Stomach (tissue), 9 donors: Measurements from ENCODE around the gene VSIG10L2. TPM values are rescaled to one million over a fixed set of nuclear protein-coding genes. Genes with fewer than 3 reads are reported as not detected.

ENCODE experiments used
- DNase-seq, 2 donors: peaks; one replicate each; pipeline versions ENCODE4 v3.0.0 to v3.0.0-alpha.2; 2013 to 2019
- H3K27ac ChIP-seq, 5 donors: fragments of 200-600 bp in 4 of 5; sonication (generic) in 4 of 5; one replicate each; pipeline ENCODE4 v1.5.1; 2013 to 2019; ENCODE audit warnings: mild to moderate bottlenecking in 1 of 5, moderate library complexity in 1 of 5
- H3K27me3 ChIP-seq, 3 donors: fragments of 200-600 bp; sonication (generic); one replicate each; pipeline ENCODE4 v1.5.1; 2017 to 2019; ENCODE audit warnings: mixed run types in 1 of 3
- H3K36me3 ChIP-seq, 4 donors: fragments of 200-600 bp; sonication (generic); 1 replicate in 3 of 4; 2 replicates in 1 of 4; pipeline ENCODE4 v1.5.1; 2016 to 2019
- H3K4me1 ChIP-seq, 4 donors: fragments of 200-600 bp; sonication (generic); one replicate each; pipeline ENCODE4 v1.5.1; 2016 to 2019
- H3K4me3 ChIP-seq, 4 donors: fragments of 200-600 bp; sonication (generic) in 3 of 4; one replicate each; pipeline ENCODE4 v1.5.1; 2016 to 2019; ENCODE audit warnings: mild to moderate bottlenecking in 1 of 4
- H3K9me3 ChIP-seq, 4 donors: fragments of 200-600 bp; sonication (generic); one replicate each; pipeline ENCODE4 v1.5.1; 2016 to 2019
- EP300 ChIP-seq: sonication (generic); formaldehyde crosslinking; IDR thresholded peaks from one replicate; pipeline ENCODE4 v1.6.1; 2017; ENCODE audit warnings: antibody characterized with exemption
- POLR2A ChIP-seq, 4 donors: fragments of 450-650 bp; IDR thresholded peaks; one replicate each; pipeline ENCODE4 v1.6.1; 2016; ENCODE audit warnings: antibody characterized with exemption in 4 of 4, control low read depth in 2 of 4, mild to moderate bottlenecking in 1 of 4, moderate library complexity in 1 of 4
- POLR2AphosphoS5 ChIP-seq, 3 donors: sonication (generic); formaldehyde crosslinking; IDR thresholded peaks; one replicate each; pipeline ENCODE4 v1.6.1; 2016; ENCODE audit warnings: antibody characterized with exemption in 3 of 3
- WGBS, 5 donors: extraction: QIAGEN DNeasy Blood & Tissue Kit in 3 of 5; methylation state at CpG; one replicate each; pipeline versions ENCODE4 v1.1.5 to v1.1.7; 2013 to 2018; 5-methylcytosine and 5-hydroxymethylcytosine counted together
- intact Hi-C: fragments of 100-400 bp; cut with DNase I; formaldehyde crosslinking; loops from one replicate; pipeline ENCODE4 v1.15.1; 2023; ENCODE audit warnings: low total_unique reads
- polyA plus RNA-seq, 3 donors: library from polyadenylated mRNA; stranded (reverse); fragments of 200-250 nt; gene quantifications; one replicate each; pipeline ENCODE4 v1.2.3, GENCODE V29; 2013
- total RNA-seq, 5 donors: library from RNA; depleted of rRNA; stranded (reverse); fragments of >200 nt; gene quantifications; one replicate each; pipeline versions ENCODE4 v1.1.0 to v1.2.3, GENCODE V29; 2014 to 2016
- TF ChIP-seq, protein P1 (sequence below), 7 experiments: fragments of 450-650 bp in 4 of 7; fragments of 200-600 bp in 3 of 7; sonication (generic) in 3 of 7; IDR thresholded peaks; one replicate each; pipeline ENCODE4 v1.5.1; 2016 to 2019; ENCODE audit warnings: antibody characterized with exemption in 7 of 7, control low read depth in 2 of 7, mild to moderate bottlenecking in 1 of 7
- donor health status: healthy with polysubstance abuse.
- donor health status: Bipolar disorder and iron deficiency.
- donor health status: healthy.

VSIG10L2 gene
- total and polyA plus RNA-seq, 8 donors: 0.35 to 1.4 TPM; not detected in 6

DNA sequence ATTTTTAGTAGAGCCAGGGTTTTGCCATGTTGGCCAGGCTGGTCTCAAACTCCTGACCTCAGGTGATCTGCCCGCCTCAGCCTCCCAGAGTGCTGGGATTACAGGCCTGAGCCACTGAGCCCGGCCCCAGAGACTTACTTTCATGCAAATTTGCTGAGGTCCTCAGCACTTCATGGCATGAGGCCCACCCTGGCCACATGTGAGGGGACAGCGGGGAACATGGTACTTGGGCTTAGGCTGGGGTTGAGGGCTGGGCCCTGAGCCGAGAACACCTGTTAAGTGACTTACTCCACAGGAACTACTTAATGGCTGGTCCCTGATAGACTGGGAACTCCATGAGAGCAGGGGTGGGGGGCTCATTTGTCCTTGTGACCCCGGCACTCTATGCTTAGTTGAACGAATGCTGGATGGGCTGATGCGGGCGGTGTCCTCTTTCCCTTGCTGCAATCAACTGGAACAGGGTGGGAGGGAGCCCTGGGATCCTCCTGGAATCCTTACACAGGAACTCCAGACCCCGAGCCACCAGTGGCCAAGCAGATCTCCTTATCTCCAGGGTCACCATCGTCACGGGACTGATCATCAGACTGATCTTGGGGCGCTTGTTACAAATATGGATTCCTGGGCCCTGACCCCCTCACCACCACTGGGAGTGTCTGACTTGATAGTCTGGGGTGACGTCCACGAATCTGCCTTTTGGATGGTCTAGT is 1.0 kb downstream of the VSIG10L2 start:
- Histone ChIP-seq H3K36me3 (no peaks in the 10 kb centered on the region), H3K4me3 (no peak overlapping the region), H3K9me3 (no peaks in the 10 kb centered on the region), H3K27ac (no peak overlapping the region), H3K27me3 (peaks cover 0 to 26% (median 0%) of the 10 kb centered on the region in 3 donors), H3K4me1 (peaks cover 0 to 22% (median 12%) of the 10 kb centered on the region in 4 donors)
- TF ChIP-seq POLR2A (IDR thresholded peaks at IDR 0.05) (no peak), EP300 (no peak), POLR2AphosphoS5 (IDR thresholded peaks at IDR 0.05) (no peak)
- TF ChIP-seq, protein P1, sequence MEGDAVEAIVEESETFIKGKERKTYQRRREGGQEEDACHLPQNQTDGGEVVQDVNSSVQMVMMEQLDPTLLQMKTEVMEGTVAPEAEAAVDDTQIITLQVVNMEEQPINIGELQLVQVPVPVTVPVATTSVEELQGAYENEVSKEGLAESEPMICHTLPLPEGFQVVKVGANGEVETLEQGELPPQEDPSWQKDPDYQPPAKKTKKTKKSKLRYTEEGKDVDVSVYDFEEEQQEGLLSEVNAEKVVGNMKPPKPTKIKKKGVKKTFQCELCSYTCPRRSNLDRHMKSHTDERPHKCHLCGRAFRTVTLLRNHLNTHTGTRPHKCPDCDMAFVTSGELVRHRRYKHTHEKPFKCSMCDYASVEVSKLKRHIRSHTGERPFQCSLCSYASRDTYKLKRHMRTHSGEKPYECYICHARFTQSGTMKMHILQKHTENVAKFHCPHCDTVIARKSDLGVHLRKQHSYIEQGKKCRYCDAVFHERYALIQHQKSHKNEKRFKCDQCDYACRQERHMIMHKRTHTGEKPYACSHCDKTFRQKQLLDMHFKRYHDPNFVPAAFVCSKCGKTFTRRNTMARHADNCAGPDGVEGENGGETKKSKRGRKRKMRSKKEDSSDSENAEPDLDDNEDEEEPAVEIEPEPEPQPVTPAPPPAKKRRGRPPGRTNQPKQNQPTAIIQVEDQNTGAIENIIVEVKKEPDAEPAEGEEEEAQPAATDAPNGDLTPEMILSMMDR (IDR thresholded peaks at IDR 0.05): no peak
- 85 to 96% (median 92%) methylated on average over 11 to 14 of the region's 14 CpGs for WGBS, 5 donors
- intact Hi-C loops: no loop called here
- DNase-seq: no peak

DNA sequence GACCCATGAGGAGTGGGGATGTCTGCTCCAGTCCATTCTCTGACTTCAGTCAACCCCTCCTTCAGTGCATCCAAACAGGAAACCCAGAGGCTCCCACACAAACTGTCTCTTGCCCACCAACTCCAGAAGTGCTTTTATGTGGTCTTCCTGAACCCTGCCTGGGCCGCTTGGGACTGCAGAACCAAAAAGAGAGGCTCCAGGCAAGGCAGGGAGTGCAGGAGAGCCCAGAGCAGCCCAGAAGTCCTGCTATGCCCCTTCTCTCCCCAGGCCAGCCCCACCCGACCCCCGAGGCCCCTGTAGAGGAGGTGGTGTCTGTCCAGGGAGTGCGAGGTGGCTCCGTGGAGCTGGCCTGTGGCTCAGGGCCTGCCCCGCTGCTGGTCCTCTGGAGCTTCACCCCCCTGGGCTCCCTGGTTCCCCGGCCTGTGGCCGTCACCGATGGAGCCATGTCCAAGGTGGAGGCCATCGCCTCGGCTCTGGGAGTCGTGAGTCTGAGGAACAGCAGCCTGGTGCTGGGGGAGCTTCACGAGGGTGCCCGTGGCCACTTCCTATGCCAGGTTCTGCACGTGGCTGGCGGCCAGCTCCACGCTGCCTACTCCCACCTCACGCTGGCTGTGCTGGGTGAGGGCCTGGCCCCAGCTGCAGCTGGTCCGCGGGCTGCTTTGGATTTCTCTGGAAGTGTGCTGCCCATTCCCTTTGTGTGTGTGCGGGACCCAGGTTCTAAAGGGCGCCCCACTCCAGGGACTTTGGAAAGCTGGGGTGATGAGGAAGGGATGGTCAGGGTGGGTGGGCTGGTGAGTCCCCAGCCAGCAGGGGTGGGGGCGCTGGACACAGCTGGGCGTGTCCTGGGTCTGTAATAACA is 1.8 kb downstream of the VSIG10L2 start:
- 71 to 87% (median 82%) methylated on average over 6 to 24 of the region's 24 CpGs for WGBS, 5 donors
- peaks cover under 1 to 22% (median 15%) of the 10 kb centered on the region in 4 donors for H3K4me1 ChIP-seq

GRCh38 chr11:125948278-125949051 is 2.6 kb downstream of the VSIG10L2 start:
- 85 to 87% (median 85%) methylated on average over 15 to 23 of the region's 23 CpGs for WGBS, 5 donors
- Histone ChIP-seq H3K4me3 (no peak overlapping the region), H3K27me3 (peaks cover 0 to 22% (median 0%) of the 10 kb centered on the region in 3 donors)

More for the DNA sequence above, 1.8 kb downstream of the VSIG10L2 start:
- TF ChIP-seq POLR2AphosphoS5 (IDR thresholded peaks at IDR 0.05): no peak
- TF ChIP-seq EP300: no peak
- no peak for TF ChIP-seq POLR2A (IDR thresholded peaks at IDR 0.05)
- TF ChIP-seq, protein P1 (IDR thresholded peaks at IDR 0.05): no peak
- Histone ChIP-seq H3K36me3 (no peaks in the 10 kb centered on the region), H3K27ac (no peak overlapping the region), H3K27me3 (peaks cover 0 to 26% (median 0%) of the 10 kb centered on the region in 3 donors), H3K4me3 (no peak overlapping the region), H3K9me3 (no peaks in the 10 kb centered on the region)
- intact Hi-C loops: no loop called here
- DNase-seq: no peak

More at GRCh38 chr11:125948278-125949051, 2.6 kb downstream of the VSIG10L2 start:
- no peak for DNase-seq
- TF ChIP-seq, protein P1 (IDR thresholded peaks at IDR 0.05): no peak
- TF ChIP-seq POLR2AphosphoS5 (IDR thresholded peaks at IDR 0.05) (no peak), EP300 (no peak), POLR2A (IDR thresholded peaks at IDR 0.05) (no peak)
- Histone ChIP-seq H3K27ac (no peak overlapping the region), H3K4me1 (peaks cover 9 to 31% (median 23%) of the 10 kb centered on the region in 4 donors), H3K9me3 (no peaks in the 10 kb centered on the region), H3K36me3 (no peaks in the 10 kb centered on the region)
- intact Hi-C loops: no loop called here
